Thoracic aorta (tissue), 2 donors: Measurements from ENCODE around the gene KRABD2.

Experiments used
- ATAC-seq: fragments of 150-250 bp; one replicate; pipeline ENCODE4 v1.8.0; 2017; ENCODE audit warnings: low read depth; ENCODE audit not compliant: insufficient number of reproducible peaks, low FRiP score
- DNase-seq: peaks from one replicate; pipeline ENCODE4 v3.0.0-alpha.2; 2020; ENCODE audit warnings: low spot score
- H3K27ac ChIP-seq, 2 donors: fragments of 200-600 bp; sonication (generic); 1 replicate in 1 of 2; 2 replicates in 1 of 2; pipeline ENCODE4 v1.5.1; 2016; ENCODE audit warnings: mild to moderate bottlenecking in 2 of 2, moderate library complexity in 2 of 2
- H3K27me3 ChIP-seq: fragments of 200-600 bp; sonication (generic); replicated peaks from 2 replicates; pipeline ENCODE4 v1.6.0; 2016; ENCODE audit warnings: mild to moderate bottlenecking; ENCODE audit not compliant: insufficient read depth
- H3K36me3 ChIP-seq: fragments of 200-600 bp; sonication (generic); one replicate; pipeline ENCODE4 v1.5.1; 2016
- H3K4me1 ChIP-seq, 2 donors: fragments of 200-600 bp; sonication (generic); 1 replicate in 1 of 2; 2 replicates in 1 of 2; pipeline versions ENCODE4 v1.5.1 to v1.6.0; 2016; ENCODE audit warnings: low read depth in 2 of 2, mild to moderate bottlenecking in 1 of 2; ENCODE audit not compliant: control insufficient read depth in 1 of 2
- H3K4me3 ChIP-seq: fragments of 200-600 bp; sonication (generic); 2 replicates; pipeline ENCODE4 v1.5.1; 2016; ENCODE audit warnings: mild to moderate bottlenecking
- H3K9me3 ChIP-seq: fragments of 200-600 bp; sonication (generic); 2 replicates; pipeline ENCODE4 v1.5.1; 2016
- TF ChIP-seq, protein P1 (sequence below): fragments of 200-600 bp; sonication (generic); IDR thresholded peaks from one replicate; pipeline ENCODE4 v1.5.1; 2019; ENCODE audit warnings: antibody characterized with exemption

The KRABD2 gene

DNA sequence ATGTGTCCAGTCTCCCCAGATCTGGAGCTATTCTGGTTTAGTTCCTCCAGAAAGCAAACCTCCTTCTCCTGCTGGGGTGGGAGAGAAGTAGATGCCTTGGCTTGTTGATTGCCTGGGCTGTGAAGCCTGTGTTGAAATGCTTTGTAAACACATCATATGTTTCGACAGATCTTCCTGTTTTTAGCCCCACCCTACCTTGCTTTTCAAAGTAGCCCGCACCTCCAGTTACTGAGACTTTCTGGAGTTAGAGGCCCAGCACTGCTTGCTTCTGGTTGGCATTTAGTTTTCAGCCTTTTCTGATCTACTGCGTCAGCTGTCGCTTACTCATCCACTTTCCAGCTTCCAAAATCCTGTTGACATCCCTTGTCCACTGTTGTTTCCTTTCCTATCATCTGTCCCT lies 41.3 kb upstream of the KRABD2 start:
- no peaks in the 10 kb centered on the region for H3K9me3 ChIP-seq
- no peaks in the 10 kb centered on the region for H3K36me3 ChIP-seq
- H3K4me1 ChIP-seq, result peaks cover 5 to 14% of the 10 kb centered on the region in 2 donors
- no peak for ATAC-seq
- TF ChIP-seq, protein P1, sequence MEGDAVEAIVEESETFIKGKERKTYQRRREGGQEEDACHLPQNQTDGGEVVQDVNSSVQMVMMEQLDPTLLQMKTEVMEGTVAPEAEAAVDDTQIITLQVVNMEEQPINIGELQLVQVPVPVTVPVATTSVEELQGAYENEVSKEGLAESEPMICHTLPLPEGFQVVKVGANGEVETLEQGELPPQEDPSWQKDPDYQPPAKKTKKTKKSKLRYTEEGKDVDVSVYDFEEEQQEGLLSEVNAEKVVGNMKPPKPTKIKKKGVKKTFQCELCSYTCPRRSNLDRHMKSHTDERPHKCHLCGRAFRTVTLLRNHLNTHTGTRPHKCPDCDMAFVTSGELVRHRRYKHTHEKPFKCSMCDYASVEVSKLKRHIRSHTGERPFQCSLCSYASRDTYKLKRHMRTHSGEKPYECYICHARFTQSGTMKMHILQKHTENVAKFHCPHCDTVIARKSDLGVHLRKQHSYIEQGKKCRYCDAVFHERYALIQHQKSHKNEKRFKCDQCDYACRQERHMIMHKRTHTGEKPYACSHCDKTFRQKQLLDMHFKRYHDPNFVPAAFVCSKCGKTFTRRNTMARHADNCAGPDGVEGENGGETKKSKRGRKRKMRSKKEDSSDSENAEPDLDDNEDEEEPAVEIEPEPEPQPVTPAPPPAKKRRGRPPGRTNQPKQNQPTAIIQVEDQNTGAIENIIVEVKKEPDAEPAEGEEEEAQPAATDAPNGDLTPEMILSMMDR, result no peak
- H3K4me3 ChIP-seq, result no peak overlapping the region
- no peak for DNase-seq
- H3K27me3 ChIP-seq, result no peaks in the 10 kb centered on the region
- H3K27ac ChIP-seq, result no peak overlapping the region

DNA sequence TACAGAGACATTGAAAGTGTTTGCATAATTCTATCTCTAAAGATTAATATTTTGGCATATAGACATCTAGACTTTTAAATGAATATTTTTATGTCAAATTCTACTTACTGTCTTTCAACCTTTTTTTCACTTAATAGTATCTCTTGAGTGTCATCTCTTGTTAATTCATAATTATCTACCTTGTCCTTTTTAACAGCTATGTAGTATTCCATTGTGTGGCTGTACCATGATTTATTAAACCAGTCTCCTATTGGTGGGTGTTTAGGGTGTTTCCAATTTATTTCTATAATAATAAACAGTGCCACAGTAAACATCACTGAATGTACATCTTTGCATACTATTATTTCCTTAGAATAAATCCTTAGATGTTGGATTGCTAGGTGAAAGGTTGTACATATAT lies 37.4 kb upstream of the KRABD2 start:
- TF ChIP-seq, protein P1, result no peak
- H3K9me3 ChIP-seq, result no peaks in the 10 kb centered on the region
- H3K27me3 ChIP-seq, result no peaks in the 10 kb centered on the region
- DNase-seq, result no peak
- H3K4me1 ChIP-seq, result peaks cover 4 to 5% of the 10 kb centered on the region in 2 donors
- no peak overlapping the region for H3K4me3 ChIP-seq
- H3K36me3 ChIP-seq, result no peaks in the 10 kb centered on the region
- H3K27ac ChIP-seq, result no peak overlapping the region
- ATAC-seq, result no peak

DNA sequence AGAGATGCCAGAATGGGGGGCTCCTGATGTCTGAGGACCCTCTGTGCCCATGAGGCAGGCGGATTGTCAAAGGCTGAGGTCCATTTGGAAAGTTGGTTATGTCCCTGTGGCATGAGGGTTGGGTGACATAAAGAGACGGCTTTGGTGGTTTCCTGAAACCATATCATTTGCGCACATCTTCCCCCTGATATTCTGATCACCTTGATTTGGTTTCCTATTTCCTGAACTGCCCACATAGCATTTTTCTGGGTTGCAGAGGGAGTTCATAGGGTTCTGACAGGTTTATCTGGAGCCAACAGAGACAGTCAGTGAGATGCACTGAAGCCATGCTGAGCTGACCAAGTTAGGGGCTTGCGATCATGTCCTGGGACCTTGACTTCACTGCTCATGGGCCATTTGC lies 36.8 kb upstream of the KRABD2 start:
- no peak for DNase-seq
- no peak overlapping the region for H3K27ac ChIP-seq
- H3K4me1 ChIP-seq, result peaks cover 4 to 5% of the 10 kb centered on the region in 2 donors
- no peak for ATAC-seq
- H3K36me3 ChIP-seq, result no peaks in the 10 kb centered on the region
- H3K9me3 ChIP-seq, result no peaks in the 10 kb centered on the region
- TF ChIP-seq, protein P1, result no peak
- no peak overlapping the region for H3K4me3 ChIP-seq
- H3K27me3 ChIP-seq, result no peaks in the 10 kb centered on the region

DNA sequence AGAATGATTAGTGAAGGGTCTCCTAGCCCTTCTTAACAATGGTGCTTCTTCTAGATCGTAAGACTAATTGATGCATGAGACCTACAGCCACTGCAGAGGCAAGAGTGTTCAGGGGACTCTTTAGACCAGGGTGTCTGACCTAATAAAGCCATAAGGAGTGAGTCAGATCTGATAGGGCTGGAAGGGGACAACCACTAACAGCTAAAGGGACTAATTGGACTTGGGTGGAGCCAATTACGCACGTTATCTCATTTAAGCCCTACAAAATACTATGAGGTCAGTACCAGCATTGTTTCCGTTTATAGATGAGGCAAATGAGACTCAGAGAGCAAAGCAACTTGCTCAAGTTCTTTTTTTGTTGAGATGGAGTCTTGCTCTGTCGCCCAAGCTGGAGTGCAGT lies 35.6 kb upstream of the KRABD2 start:
- H3K9me3 ChIP-seq, result no peaks in the 10 kb centered on the region
- H3K27me3 ChIP-seq, result no peaks in the 10 kb centered on the region
- no peak overlapping the region for H3K27ac ChIP-seq
- no peak overlapping the region for H3K4me3 ChIP-seq
- TF ChIP-seq, protein P1, result no peak
- DNase-seq, result no peak
- peaks cover 4 to 5% of the 10 kb centered on the region in 2 donors for H3K4me1 ChIP-seq
- no peaks in the 10 kb centered on the region for H3K36me3 ChIP-seq
- no peak for ATAC-seq

DNA sequence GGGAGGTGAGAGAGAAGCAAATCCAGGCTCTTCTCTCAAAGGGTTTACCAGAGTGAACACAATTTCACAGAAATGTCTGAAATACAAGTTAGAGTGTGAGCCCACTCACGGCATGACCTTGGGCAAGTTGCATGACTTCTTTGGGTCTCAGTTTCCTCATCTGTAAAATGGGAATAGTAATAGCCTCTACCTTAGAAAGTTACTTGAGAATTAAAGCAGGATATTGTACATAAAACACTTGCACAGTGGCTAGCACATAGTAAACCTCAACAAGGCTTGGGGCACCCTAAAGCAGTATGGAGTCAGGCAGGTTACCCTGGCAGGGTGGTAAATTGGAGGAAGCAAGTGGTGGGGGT lies 34.4 kb upstream of the KRABD2 start:
- Histone ChIP-seq H3K9me3 (no peaks in the 10 kb centered on the region), H3K4me3 (no peak overlapping the region), H3K27me3 (no peaks in the 10 kb centered on the region), H3K27ac (no peak overlapping the region), H3K36me3 (no peaks in the 10 kb centered on the region), H3K4me1 (peaks cover 4 to 5% of the 10 kb centered on the region in 2 donors)
- TF ChIP-seq, protein P1, result no peak
- DNase-seq (no peak), ATAC-seq (no peak)
